Spinal cord (tissue), 10 donors: ENCODE measurements around the gene CMTM4. TPM values are rescaled to one million over a fixed set of nuclear protein-coding genes. Genes with fewer than 3 reads are reported as not detected.
"Not testable (repeated sequence)": the region's sequence is repeated elsewhere in the genome, so short reads cannot be mapped to it uniquely, and the experiment has no call there.

Experiments
- DNase-seq, 6 donors: peaks; one replicate each; pipeline versions ENCODE4 v3.0.0 to v3.0.0-alpha.2; 2013 to 2015; ENCODE audit warnings: low spot score in 6 of 6, low read depth in 4 of 6
- H3K27ac ChIP-seq: one replicate; pipeline ENCODE4 v1.5.1; 2013; ENCODE audit warnings: low read depth, low read length, control low read depth
- H3K27me3 ChIP-seq: one replicate; pipeline ENCODE4 v1.6.1; 2013; ENCODE audit warnings: low read length; ENCODE audit not compliant: control insufficient read depth, insufficient read depth
- H3K36me3 ChIP-seq: one replicate; pipeline ENCODE4 v1.6.1; 2013; ENCODE audit warnings: low read length; ENCODE audit not compliant: control insufficient read depth, insufficient read depth
- H3K4me1 ChIP-seq: one replicate; pipeline ENCODE4 v1.6.1; 2013; ENCODE audit warnings: low read length; ENCODE audit not compliant: control insufficient read depth, insufficient read depth
- H3K4me3 ChIP-seq: one replicate; pipeline ENCODE4 v1.5.1; 2013; ENCODE audit warnings: low read depth, low read length, control low read depth
- H3K9me3 ChIP-seq: one replicate; pipeline ENCODE4 v1.6.1; 2013; ENCODE audit warnings: low read length; ENCODE audit not compliant: control insufficient read depth, insufficient read depth
- WGBS: methylation state at CpG from one replicate; pipeline ENCODE4 v1.1.5; 2013; ENCODE audit warnings: missing lambda C conversion rate; ENCODE audit not compliant: insufficient coverage; 5-methylcytosine and 5-hydroxymethylcytosine counted together
- polyA plus RNA-seq, 2 donors: library from polyadenylated mRNA; unstranded; fragments of 120-200 nt; gene quantifications; one replicate each; pipeline ENCODE4 v1.2.1, GENCODE V29; 2013; ENCODE audit not compliant: insufficient read length in 2 of 2
- total RNA-seq, 2 donors: library from RNA; depleted of rRNA in 1 of 2; stranded (reverse); fragments of 120-200 nt in 1 of 2; fragments of >200 nt in 1 of 2; gene quantifications; one replicate each; pipeline versions ENCODE4 v1.2.3 to v1.2.4, GENCODE V29; 2013 to 2014
- donor health status: healthy.

The CMTM4 gene
- total and polyA plus RNA-seq, 4 donors, result 34.8 to 64.3 (median 50.6) TPM

DNA sequence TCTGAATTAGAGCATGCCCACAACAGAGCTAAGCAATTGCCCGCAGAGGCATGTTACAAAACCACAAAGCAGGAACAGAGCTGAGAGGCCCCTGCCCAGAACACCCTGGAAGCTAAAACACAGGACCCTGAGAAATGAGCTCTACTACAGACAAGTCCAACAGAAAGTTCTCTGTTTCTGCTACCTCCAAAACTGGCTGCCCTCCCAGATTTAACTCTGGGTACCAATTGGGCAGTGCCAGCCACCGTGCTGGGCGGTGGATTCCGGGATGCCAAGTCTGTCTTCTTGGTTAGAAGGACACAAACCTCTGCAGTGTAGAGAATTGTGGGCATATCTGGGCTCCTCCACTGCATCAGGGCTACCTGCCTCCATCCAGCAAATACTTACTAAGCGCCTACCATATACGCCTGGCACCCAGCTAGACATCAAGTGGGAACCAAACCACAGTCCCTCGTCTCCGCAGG, 1.0 kb downstream of the CMTM4 start:
- Histone ChIP-seq H3K36me3 (no peaks in the 10 kb centered on the region), H3K27me3 (no peaks in the 10 kb centered on the region), H3K9me3 (no peaks in the 10 kb centered on the region), H3K27ac (peak overlapping the region; percentile 65), H3K4me1 (peaks cover 25% of the 10 kb centered on the region), H3K4me3 (peak overlapping the region; percentile 58)
- 25% methylated on average over 8 of the region's 8 CpGs for WGBS
- DNase-seq, result peak in 2 of 6 donors; percentile 44 to 77

- Histone ChIP-seq H3K27me3 (no peaks in the 10 kb centered on the region), H3K9me3 (no peaks in the 10 kb centered on the region), H3K27ac (no peak overlapping the region), H3K4me1 (peaks cover 25% of the 10 kb centered on the region), H3K36me3 (no peaks in the 10 kb centered on the region), H3K4me3 (no peak overlapping the region)
- 94% methylated on average over 2 of the region's 4 CpGs for WGBS
- DNase-seq, result no peak
Observed at GRCh38 chr16:66693149-66693548, 3.4 kb downstream of the CMTM4 start.

GRCh38 chr16:66692341-66692740, 4.2 kb downstream of the CMTM4 start:
- Histone ChIP-seq H3K4me1 (peaks cover 24% of the 10 kb centered on the region), H3K36me3 (no peaks in the 10 kb centered on the region), H3K9me3 (no peaks in the 10 kb centered on the region), H3K27me3 (no peaks in the 10 kb centered on the region), H3K4me3 (no peak overlapping the region), H3K27ac (no peak overlapping the region)
- 91% methylated on average over 6 of the region's 6 CpGs for WGBS
- no peak for DNase-seq

DNA sequence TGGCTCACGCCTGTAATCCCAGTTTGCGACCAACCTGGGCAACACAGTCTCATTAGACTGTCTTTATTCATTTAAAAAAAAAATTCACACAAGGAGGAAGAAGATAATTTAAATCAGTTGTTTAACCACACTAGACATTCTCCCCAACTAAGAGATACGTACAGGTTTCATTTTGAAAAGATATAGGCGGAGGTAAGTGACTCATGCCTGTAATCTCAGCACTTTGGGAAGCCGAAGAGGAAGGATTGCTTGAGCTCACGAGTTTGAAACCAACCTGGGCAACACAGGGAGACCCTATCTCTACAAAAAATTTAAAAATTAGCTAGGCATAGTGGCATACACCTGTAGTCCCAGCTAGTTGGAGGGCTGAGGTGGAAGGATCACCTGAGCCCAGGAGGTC, 5.3 kb downstream of the CMTM4 start:
- Histone ChIP-seq H3K9me3 (no peaks in the 10 kb centered on the region), H3K36me3 (no peaks in the 10 kb centered on the region), H3K4me1 (peaks cover 18% of the 10 kb centered on the region), H3K27me3 (no peaks in the 10 kb centered on the region), H3K27ac (no peak overlapping the region), H3K4me3 (no peak overlapping the region)
- no peak for DNase-seq
- no CpG with 5 or more reads among the region's 6 CpGs for WGBS

DNA sequence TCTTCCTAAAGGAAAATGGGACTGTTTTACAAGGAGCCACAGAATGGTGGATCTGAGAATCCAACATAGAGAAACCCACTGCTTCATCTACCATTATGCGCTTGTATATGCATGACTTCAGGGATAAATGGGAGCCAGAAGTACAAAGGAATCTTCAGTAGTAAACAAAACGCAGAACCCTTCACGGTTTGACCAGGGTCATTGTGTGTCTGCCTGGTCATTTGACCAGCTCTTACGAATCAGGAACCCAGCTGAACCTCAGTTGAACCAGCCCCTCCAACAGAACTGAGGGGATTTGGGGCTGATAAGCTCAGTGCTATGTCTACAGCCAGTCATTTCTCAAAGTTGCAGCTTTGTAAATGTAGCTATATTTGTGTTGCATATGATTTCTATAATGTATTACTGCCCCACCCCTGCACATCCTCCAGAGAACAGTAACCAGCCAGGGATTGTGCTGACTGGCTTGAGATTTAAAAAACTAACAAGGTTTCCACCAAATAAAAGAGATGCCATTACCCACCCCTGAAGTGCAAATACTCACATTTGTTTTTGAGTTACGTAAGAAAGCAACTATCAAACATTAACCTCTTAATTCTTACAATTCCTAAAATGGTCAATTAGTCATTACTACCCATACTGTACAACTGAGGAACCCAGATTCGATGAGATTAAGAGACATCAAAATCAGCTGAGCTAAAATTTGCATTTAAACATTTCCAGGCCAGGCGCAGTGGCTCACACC, 6.3 kb downstream of the CMTM4 start:
- Histone ChIP-seq H3K4me1 (peaks cover 10% of the 10 kb centered on the region), H3K4me3 (no peak overlapping the region), H3K27me3 (no peaks in the 10 kb centered on the region), H3K36me3 (no peaks in the 10 kb centered on the region), H3K9me3 (no peaks in the 10 kb centered on the region), H3K27ac (no peak overlapping the region)
- 65% methylated on average over 6 of the region's 7 CpGs for WGBS
- DNase-seq, result no peak

DNA sequence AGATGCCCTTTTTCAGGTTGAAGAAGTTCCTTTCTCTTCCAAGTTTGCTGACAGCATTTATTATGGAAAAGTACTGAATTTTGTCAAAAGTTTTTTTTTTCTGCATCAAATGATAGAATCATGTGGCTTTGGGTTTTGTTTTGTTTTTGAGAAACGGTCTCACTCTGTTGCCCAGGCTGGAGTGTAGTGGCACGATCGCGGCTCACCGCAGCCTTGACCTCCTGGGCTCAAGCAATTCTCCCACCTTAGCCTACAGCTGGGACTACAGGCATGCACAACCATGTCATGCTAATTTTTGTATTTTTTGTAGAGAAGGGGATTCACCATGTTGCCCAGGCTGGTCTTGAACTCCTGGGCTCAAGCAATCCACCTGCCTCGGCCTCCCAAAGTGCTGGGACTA, 7.3 kb downstream of the CMTM4 start:
- no CpG with 5 or more reads among the region's 6 CpGs for WGBS
- no peaks in the 10 kb centered on the region for H3K27me3 ChIP-seq
- no peaks in the 10 kb centered on the region for H3K9me3 ChIP-seq
- no peak for DNase-seq
- H3K36me3 ChIP-seq, result no peaks in the 10 kb centered on the region
- peaks cover 2% of the 10 kb centered on the region for H3K4me1 ChIP-seq
- H3K27ac ChIP-seq, result no peak overlapping the region
- no peak overlapping the region for H3K4me3 ChIP-seq

GRCh38 chr16:66687906-66688625, 8.5 kb downstream of the CMTM4 start:
- Histone ChIP-seq H3K36me3 (no peaks in the 10 kb centered on the region), H3K4me1 (no peaks in the 10 kb centered on the region), H3K4me3 (no peak overlapping the region), H3K27ac (no peak overlapping the region), H3K27me3 (no peaks in the 10 kb centered on the region), H3K9me3 (no peaks in the 10 kb centered on the region)
- WGBS, result 92% methylated on average over 7 of the region's 9 CpGs
- DNase-seq, result no peak

DNA sequence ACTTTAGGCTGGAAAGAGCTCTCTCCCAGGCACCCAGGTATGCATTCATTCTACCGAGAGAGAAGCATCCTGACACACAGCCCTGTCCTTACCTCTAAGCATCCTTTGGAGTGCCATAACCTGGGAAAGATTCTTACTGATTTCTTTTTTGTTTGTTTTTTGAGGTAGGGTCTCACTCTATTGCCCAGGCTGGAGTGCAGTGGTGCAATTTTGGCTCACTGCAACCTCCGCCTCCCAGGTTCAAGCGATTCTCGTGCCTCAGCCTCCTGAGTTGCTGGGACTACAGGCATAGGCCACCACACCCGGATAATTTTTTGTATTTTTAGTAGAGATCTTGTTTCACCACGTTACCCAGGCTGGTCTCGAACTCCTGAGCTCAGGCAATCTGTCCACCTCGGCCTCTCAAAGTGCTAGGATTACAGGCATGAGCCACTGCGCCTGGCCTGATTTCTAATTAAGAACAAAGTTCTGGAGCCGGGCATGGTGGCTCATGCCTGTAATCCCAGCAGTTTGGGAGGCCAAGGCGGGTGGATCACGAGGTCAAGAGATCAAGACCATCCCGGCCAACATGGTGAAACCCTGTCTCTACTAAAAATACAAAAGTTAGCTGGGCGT, 10.9 kb downstream of the CMTM4 start:
- not testable (repeated sequence) for DNase-seq, H3K27me3 ChIP-seq, H3K27ac ChIP-seq, H3K9me3 ChIP-seq, H3K4me1 ChIP-seq, H3K4me3 ChIP-seq, H3K36me3 ChIP-seq
- WGBS, result 93% methylated on average over 10 of the region's 14 CpGs

DNA sequence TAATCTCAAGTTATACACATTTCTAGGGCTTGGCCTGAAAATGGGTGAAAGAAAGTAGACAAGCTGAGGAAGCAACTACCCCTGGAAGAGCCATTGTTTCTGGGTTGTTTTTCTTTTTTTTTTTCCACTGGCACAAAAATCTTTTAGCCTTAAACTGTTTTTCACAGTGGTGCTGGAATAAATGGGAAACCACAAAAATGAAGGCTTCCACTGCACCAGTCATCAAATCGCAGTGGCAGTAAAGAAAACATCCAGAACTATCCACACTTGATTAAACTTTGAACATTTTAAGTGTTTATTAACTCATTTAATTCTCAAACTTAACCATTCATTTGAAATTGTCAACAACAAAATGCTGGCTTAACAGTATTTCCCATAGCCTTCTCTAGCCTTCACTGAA, 14.3 kb downstream of the CMTM4 start:
- H3K27ac ChIP-seq, result no peak overlapping the region
- H3K27me3 ChIP-seq, result no peaks in the 10 kb centered on the region
- no peaks in the 10 kb centered on the region for H3K9me3 ChIP-seq
- peaks cover 1% of the 10 kb centered on the region for H3K4me1 ChIP-seq
- no peak overlapping the region for H3K4me3 ChIP-seq
- WGBS, result no CpG with 5 or more reads among the region's 1 CpG
- DNase-seq, result no peak
- peaks cover 4% of the 10 kb centered on the region for H3K36me3 ChIP-seq
